ENCODE results near the gene CYLD. TPM values are rescaled to one million over a fixed set of nuclear protein-coding genes. Genes with fewer than 3 reads are reported as not detected.

Gene CYLD
- total RNA-seq (2012; rRNA removed) = 30.8 and 40.6 TPM in 2 replicates

DNA sequence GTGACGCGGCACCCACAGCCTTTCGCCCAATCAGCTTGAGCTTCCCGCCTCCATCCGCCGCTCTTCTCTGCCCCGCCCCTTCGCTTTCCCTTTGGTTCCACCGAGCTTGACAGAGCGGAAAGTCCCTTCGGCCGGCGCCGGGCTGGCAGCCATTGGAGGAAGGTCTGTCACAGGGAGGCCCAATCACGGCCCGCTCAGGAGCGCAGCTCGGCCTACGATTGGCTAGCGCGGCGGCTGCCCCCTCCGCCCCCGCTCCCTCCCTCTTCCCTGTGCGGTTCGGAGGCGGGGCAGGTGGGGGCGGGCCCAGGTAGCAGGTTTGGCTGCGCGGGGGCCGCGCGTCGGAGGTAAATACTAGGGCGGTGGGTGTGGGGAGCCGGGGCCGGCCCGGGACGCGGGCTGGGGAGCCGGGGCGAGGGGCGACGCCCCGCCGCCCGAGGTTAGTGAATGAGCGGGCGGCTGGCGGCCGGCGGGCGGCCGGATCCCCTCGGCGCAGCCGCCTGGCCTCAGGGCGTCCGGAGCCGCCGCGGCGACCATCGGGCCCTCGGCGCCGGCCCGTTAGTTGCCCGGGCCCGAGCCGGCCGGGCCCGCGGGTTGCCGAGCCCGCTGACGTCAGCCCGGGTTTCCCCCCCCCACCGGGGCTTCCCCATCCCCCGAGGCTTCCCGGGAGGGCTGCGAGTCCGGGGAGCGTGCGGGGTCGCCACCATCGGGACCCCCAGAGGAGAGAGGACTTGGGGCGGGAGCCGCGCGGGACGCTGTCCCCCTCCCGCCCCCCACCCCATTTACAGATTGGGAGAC lies at the start of gene CYLD:
Gene CYLD (plus strand): TSS at position 306 of the 795 bp plus-strand sequence. CDS start 7,613 bp downstream, outside the sequence.
- Histone ChIP-seq H3K4me1 (ENCODE audit: control insufficient read depth, insufficient read depth, low read length) (peaks cover 35% of the 10 kb centered on the region), H3K4me2 (ENCODE audit: low read length) (peak within 1 kb of the TSS; percentile 91), H3K9me3 (replicated peaks; ENCODE audit: low read length) (no peaks in the 10 kb centered on the region), H3K4me3 (ENCODE audit: low read length) (peak within 1 kb of the TSS; percentile 88), H3K9ac (ENCODE audit: low read depth, low read length) (peak within 1 kb of the TSS; percentile 95), H3K36me3 (ENCODE audit: insufficient read depth, low read length) (peaks cover 4% of the 10 kb centered on the region), H3K27me3 (ENCODE audit: control insufficient read depth, insufficient read depth, low read length) (no peaks in the 10 kb centered on the region)

GRCh38 chr16:50692644-50692998 lies 49.3 kb upstream of the CYLD start:
- H3K4me1 ChIP-seq (ENCODE audit: control insufficient read depth, insufficient read depth, low read length) = peaks cover 10% of the 10 kb centered on the region

DNA sequence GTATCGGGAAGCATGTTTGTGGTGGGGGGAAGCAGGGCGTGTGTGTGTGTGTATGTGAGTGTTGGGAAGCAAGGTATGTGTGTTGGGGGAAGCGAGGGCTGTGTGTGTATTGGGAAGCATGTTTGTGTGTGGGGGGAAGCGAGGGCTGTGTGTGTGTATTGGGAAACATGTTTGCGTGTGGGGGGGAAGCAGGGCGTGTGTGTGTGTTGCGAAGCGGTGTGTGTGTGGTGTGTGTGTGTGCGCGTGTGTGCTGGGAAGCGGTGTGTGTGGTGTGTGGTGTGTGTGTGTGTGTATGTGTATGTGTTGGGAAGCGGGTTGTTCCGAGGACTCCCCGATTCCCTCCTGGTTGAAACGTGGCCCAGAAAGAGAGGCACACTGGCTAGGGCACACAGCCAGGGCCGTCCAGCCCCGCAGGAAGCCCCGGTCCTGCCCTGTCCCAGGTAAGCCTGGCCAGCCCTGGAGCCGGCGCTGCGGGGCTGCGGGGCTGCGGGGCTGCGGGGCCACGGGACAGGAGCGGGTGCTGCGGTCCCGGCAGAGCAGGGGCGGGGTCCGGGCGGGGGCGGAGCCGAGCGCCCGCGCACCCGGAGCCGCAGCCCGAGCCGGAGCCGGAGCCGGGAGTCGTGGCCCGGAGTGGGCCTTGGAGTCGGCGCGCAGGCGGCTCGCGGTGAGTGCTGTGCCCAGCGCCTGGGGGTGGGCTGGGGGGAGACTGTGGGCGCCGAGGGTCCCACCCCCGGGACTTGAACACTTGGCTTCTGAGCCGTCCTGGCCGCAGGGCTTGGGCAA lies 48.7 kb upstream of the CYLD start, which contains the start of gene NOD2:
Gene NOD2 (plus strand): TSS at position 608 of the 783 bp plus-strand sequence. CDS start 5,890 bp downstream, outside the sequence.
- peak within 1 kb of the TSS; percentile 16 for H3K9ac ChIP-seq (ENCODE audit: low read depth, low read length)
- H3K27me3 ChIP-seq (ENCODE audit: control insufficient read depth, insufficient read depth, low read length) = peaks cover 3% of the 10 kb centered on the region
- no peaks in the 10 kb centered on the region for H3K9me3 ChIP-seq (replicated peaks; ENCODE audit: low read length)
- peaks cover 16% of the 10 kb centered on the region for H3K4me1 ChIP-seq (ENCODE audit: control insufficient read depth, insufficient read depth, low read length)
- H3K4me3 ChIP-seq (ENCODE audit: low read length) = peak within 1 kb of the TSS; percentile 56
- no peaks in the 10 kb centered on the region for H3K36me3 ChIP-seq (ENCODE audit: insufficient read depth, low read length)
- peak within 1 kb of the TSS; percentile 68 for H3K4me2 ChIP-seq (ENCODE audit: low read length)

More at GRCh38 chr16:50692644-50692998, 49.3 kb upstream of the CYLD start:
- Histone ChIP-seq H3K9ac (ENCODE audit: low read depth, low read length) (no peak overlapping the region), H3K36me3 (ENCODE audit: insufficient read depth, low read length) (no peaks in the 10 kb centered on the region), H3K9me3 (replicated peaks; ENCODE audit: low read length) (no peaks in the 10 kb centered on the region), H3K4me2 (ENCODE audit: low read length) (no peak overlapping the region), H3K4me3 (ENCODE audit: low read length) (no peak overlapping the region), H3K27me3 (ENCODE audit: control insufficient read depth, insufficient read depth, low read length) (peaks cover 3% of the 10 kb centered on the region)

- Histone ChIP-seq H3K4me3 (ENCODE audit: low read length) (no peak overlapping the region), H3K9ac (ENCODE audit: low read depth, low read length) (no peak overlapping the region)
Observed at GRCh38 chr16:50694206-50694605, 47.7 kb upstream of the CYLD start.

DNA sequence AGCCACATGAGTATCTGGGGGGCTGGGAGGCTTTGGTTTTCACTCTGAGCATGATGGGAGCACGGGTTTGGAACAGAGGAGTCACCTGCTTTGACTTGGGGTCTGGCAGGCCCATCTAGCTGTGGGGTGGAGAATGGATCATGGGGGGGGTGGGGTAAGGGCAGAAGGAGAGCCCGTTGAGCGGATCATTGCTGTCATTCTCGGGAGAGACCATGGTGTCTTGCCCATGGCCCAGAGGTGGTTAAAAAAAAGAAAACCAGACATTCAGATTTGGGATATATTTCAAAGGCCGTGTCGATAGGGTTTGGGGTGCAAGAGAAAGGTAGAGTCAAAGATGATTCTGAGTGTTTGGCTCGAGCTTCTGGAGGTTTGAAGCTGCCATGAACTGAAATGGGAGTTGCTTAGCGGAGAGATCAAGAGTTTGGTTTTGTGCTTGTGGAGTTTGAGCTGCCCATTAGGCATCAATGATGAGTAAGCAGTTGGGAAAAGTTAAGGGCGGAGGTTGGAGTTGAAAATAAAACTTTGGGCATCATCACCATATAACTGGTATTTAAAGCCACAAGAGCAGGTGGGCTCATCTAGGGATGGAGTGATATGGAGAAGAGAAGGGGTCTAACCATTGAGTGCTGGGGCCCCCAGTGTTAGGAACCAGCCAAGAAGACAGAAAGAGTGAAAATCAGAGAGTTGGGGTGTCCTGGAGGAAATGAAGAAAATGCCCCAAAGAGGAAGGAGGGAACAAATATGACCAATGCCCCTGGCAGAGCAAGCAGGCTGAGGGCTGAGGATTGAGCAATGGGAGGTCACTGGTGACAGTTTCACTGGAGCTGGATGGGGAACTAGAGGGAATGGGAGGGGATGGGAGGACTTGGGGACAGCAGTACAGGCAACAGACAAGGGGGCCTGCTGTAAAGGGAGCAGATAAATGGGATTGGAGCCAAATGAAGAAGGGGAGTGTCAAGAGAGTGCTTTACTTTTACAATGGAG lies 46.6 kb upstream of the CYLD start:
- Histone ChIP-seq H3K4me3 (ENCODE audit: low read length) (no peak overlapping the region), H3K4me1 (ENCODE audit: control insufficient read depth, insufficient read depth, low read length) (peaks cover 18% of the 10 kb centered on the region), H3K9ac (ENCODE audit: low read depth, low read length) (no peak overlapping the region), H3K4me2 (ENCODE audit: low read length) (no peak overlapping the region), H3K36me3 (ENCODE audit: insufficient read depth, low read length) (no peaks in the 10 kb centered on the region), H3K27me3 (ENCODE audit: control insufficient read depth, insufficient read depth, low read length) (peaks cover 3% of the 10 kb centered on the region), H3K9me3 (replicated peaks; ENCODE audit: low read length) (no peaks in the 10 kb centered on the region)

More at GRCh38 chr16:50694206-50694605, 47.7 kb upstream of the CYLD start:
- no peaks in the 10 kb centered on the region for H3K9me3 ChIP-seq (replicated peaks; ENCODE audit: low read length)
- peaks cover 18% of the 10 kb centered on the region for H3K4me1 ChIP-seq (ENCODE audit: control insufficient read depth, insufficient read depth, low read length)
- H3K27me3 ChIP-seq (ENCODE audit: control insufficient read depth, insufficient read depth, low read length) = peaks cover 3% of the 10 kb centered on the region
- H3K4me2 ChIP-seq (ENCODE audit: low read length) = no peak overlapping the region
- no peaks in the 10 kb centered on the region for H3K36me3 ChIP-seq (ENCODE audit: insufficient read depth, low read length)

DNA sequence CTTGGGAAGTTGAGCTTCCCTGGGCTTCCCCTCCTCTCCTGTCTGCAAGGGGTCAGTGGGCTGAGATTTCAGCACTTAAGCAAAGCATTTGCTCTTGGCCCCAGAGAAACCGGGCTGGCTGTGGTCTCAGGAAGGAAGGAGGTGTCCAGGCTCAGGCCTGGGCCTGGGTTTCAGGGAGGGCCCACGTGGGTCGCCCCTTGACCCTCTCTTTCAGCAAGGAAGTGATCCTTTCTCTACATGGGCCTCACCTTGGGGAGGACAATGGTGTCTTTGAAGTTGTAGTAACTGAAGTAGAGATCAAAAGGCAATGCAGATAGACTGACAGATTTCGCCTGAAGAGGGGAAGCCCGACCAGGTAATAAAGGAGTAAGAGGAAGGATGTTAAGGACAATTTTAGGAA lies 45.8 kb upstream of the CYLD start:
- no peaks in the 10 kb centered on the region for H3K36me3 ChIP-seq (ENCODE audit: insufficient read depth, low read length)
- H3K27me3 ChIP-seq (ENCODE audit: control insufficient read depth, insufficient read depth, low read length) = no peaks in the 10 kb centered on the region
- H3K4me2 ChIP-seq (ENCODE audit: low read length) = no peak overlapping the region
- H3K4me1 ChIP-seq (ENCODE audit: control insufficient read depth, insufficient read depth, low read length) = peaks cover 18% of the 10 kb centered on the region
- no peak overlapping the region for H3K4me3 ChIP-seq (ENCODE audit: low read length)
- H3K9ac ChIP-seq (ENCODE audit: low read depth, low read length) = no peak overlapping the region
- H3K9me3 ChIP-seq (replicated peaks; ENCODE audit: low read length) = no peaks in the 10 kb centered on the region

GRCh38 chr16:50696575-50697420 lies 45.1 kb upstream of the CYLD start:
- Histone ChIP-seq H3K36me3 (ENCODE audit: insufficient read depth, low read length) (no peaks in the 10 kb centered on the region), H3K4me3 (ENCODE audit: low read length) (no peak overlapping the region), H3K9ac (ENCODE audit: low read depth, low read length) (no peak overlapping the region), H3K4me1 (ENCODE audit: control insufficient read depth, insufficient read depth, low read length) (peaks cover 19% of the 10 kb centered on the region), H3K4me2 (ENCODE audit: low read length) (no peak overlapping the region), H3K27me3 (ENCODE audit: control insufficient read depth, insufficient read depth, low read length) (no peaks in the 10 kb centered on the region), H3K9me3 (replicated peaks; ENCODE audit: low read length) (no peaks in the 10 kb centered on the region)

GRCh38 chr16:50697421-50697715 lies 44.5 kb upstream of the CYLD start:
- no peak overlapping the region for H3K4me3 ChIP-seq (ENCODE audit: low read length)
- H3K9me3 ChIP-seq (replicated peaks; ENCODE audit: low read length) = no peaks in the 10 kb centered on the region
- H3K27me3 ChIP-seq (ENCODE audit: control insufficient read depth, insufficient read depth, low read length) = no peaks in the 10 kb centered on the region
- H3K36me3 ChIP-seq (ENCODE audit: insufficient read depth, low read length) = no peaks in the 10 kb centered on the region
- no peak overlapping the region for H3K9ac ChIP-seq (ENCODE audit: low read depth, low read length)
- H3K4me2 ChIP-seq (ENCODE audit: low read length) = peak overlapping the region; percentile 91
- peaks cover 25% of the 10 kb centered on the region for H3K4me1 ChIP-seq (ENCODE audit: control insufficient read depth, insufficient read depth, low read length)

DNA sequence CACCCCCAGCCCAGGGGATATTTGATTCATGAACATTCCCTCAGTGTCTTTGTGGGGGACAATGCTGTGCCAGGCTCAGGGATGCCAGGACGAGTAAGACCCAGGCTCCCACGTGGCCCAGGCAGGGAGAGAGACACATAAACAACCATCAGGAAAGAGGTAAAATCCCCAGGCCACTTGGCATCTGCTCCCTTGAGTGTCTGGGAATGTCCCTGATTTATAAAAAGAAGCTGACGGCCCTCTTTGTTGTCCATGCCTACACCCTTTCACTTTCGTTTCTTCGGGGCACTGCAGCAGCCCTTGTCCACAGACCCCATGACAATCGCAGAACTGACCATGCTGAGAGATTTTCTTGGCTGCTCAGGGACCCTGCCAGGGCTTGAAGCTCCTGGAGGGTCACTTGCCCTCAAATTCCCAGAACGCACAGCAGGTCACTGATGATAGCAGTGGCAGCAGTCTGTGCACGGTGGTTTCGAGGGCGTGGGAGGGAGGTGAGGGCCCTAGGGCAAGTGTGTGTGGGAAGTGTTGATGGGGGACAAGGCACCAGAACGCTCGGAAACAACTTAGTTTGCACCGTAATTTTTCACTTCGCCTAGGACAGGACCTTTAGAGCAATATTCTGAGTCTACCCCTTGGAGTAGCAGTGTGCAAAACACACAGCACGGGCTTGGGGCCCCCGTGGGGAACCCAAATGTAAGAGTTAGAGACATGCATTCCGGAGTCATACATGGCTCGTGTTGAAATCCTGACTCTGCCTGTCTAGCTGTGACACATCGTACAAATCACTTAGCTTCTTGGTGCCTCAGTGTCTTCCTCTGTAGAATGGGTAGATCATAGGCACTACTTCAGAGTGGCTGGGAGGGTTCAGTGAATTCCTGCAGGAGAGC lies 43.8 kb upstream of the CYLD start:
- peak overlapping the region; percentile 65 for H3K9ac ChIP-seq (ENCODE audit: low read depth, low read length)
- H3K36me3 ChIP-seq (ENCODE audit: insufficient read depth, low read length) = no peaks in the 10 kb centered on the region
- no peaks in the 10 kb centered on the region for H3K9me3 ChIP-seq (replicated peaks; ENCODE audit: low read length)
- H3K4me3 ChIP-seq (ENCODE audit: low read length) = peak overlapping the region; percentile 69
- peaks cover 30% of the 10 kb centered on the region for H3K4me1 ChIP-seq (ENCODE audit: control insufficient read depth, insufficient read depth, low read length)
- H3K27me3 ChIP-seq (ENCODE audit: control insufficient read depth, insufficient read depth, low read length) = no peaks in the 10 kb centered on the region
- H3K4me2 ChIP-seq (ENCODE audit: low read length) = peak overlapping the region; percentile 91

All from skeletal muscle satellite cell (primary cell).